Measurements from ENCODE around the gene TIGD3.

Gene TIGD3

GRCh38 chr11:65401073-65401802 is 46.7 kb downstream of the TIGD3 start:
- TF ChIP-seq SIN3A (IDR thresholded peaks at IDR 0.05; ENCODE audit: borderline replicate concordance, insufficient read depth, low read length), result no peak
- no peak for TF ChIP-seq REST (IDR thresholded peaks at IDR 0.05; ENCODE audit: insufficient read depth in 1 of 2, low read depth in 2 of 2, low read length in 2 of 2)
- no peak for TF ChIP-seq FOXP2 (optimal IDR thresholded peaks at IDR 0.05; ENCODE audit: borderline replicate concordance, extremely low read depth, extremely low read length, insufficient read depth)
- TF ChIP-seq TAF1 (IDR thresholded peaks at IDR 0.05; ENCODE audit: borderline replicate concordance, insufficient read depth, low read length), result no peak
- TF ChIP-seq POLR2AphosphoS5 (IDR thresholded peaks at IDR 0.05; ENCODE audit: low read depth, low read length), result no peak

GRCh38 chr11:65401803-65402248 is 47.3 kb downstream of the TIGD3 start:
- TF ChIP-seq FOXP2 (optimal IDR thresholded peaks at IDR 0.05; ENCODE audit: borderline replicate concordance, extremely low read depth, extremely low read length, insufficient read depth), result no peak
- no peak for TF ChIP-seq TAF1 (IDR thresholded peaks at IDR 0.05; ENCODE audit: borderline replicate concordance, insufficient read depth, low read length)
- no peak for TF ChIP-seq POLR2AphosphoS5 (IDR thresholded peaks at IDR 0.05; ENCODE audit: low read depth, low read length)
- TF ChIP-seq SIN3A (IDR thresholded peaks at IDR 0.05; ENCODE audit: borderline replicate concordance, insufficient read depth, low read length), result no peak
- no peak for TF ChIP-seq REST (IDR thresholded peaks at IDR 0.05; ENCODE audit: insufficient read depth in 1 of 2, low read depth in 2 of 2, low read length in 2 of 2)

GRCh38 chr11:65402790-65403189 is 48.2 kb downstream of the TIGD3 start:
- TF ChIP-seq FOXP2 (optimal IDR thresholded peaks at IDR 0.05; ENCODE audit: borderline replicate concordance, extremely low read depth, extremely low read length, insufficient read depth) (no peak), POLR2AphosphoS5 (IDR thresholded peaks at IDR 0.05; ENCODE audit: low read depth, low read length) (no peak), TAF1 (IDR thresholded peaks at IDR 0.05; ENCODE audit: borderline replicate concordance, insufficient read depth, low read length) (no peak), REST (IDR thresholded peaks at IDR 0.05; ENCODE audit: insufficient read depth in 1 of 2, low read depth in 2 of 2, low read length in 2 of 2) (no peak), SIN3A (IDR thresholded peaks at IDR 0.05; ENCODE audit: borderline replicate concordance, insufficient read depth, low read length) (no peak)

- TF ChIP-seq TAF1 (IDR thresholded peaks at IDR 0.05; ENCODE audit: borderline replicate concordance, insufficient read depth, low read length) (no peak), REST (IDR thresholded peaks at IDR 0.05; ENCODE audit: insufficient read depth in 1 of 2, low read depth in 2 of 2, low read length in 2 of 2) (no peak), POLR2AphosphoS5 (IDR thresholded peaks at IDR 0.05; ENCODE audit: low read depth, low read length) (no peak), SIN3A (IDR thresholded peaks at IDR 0.05; ENCODE audit: borderline replicate concordance, insufficient read depth, low read length) (no peak), FOXP2 (optimal IDR thresholded peaks at IDR 0.05; ENCODE audit: borderline replicate concordance, extremely low read depth, extremely low read length, insufficient read depth) (no peak)
These were observed 49.1 kb downstream of the TIGD3 start for GRCh38 chr11:65403607-65404121.

All from PFSK-1 (cell line).